IPS-18a (cell line): ENCODE results near the gene MAN1A2.
"Not testable (repeated sequence)": the region's sequence is repeated elsewhere in the genome, so short reads cannot be mapped to it uniquely, and the experiment has no call there.

Experiments
- H3K27ac ChIP-seq: one replicate; pipeline ENCODE4 v1.5.1; 2013; ENCODE audit warnings: low read length
- H3K27me3 ChIP-seq: one replicate; pipeline ENCODE4 v1.6.1; 2013; ENCODE audit warnings: mild to moderate bottlenecking, low read length; ENCODE audit not compliant: control insufficient read depth, insufficient read depth
- H3K36me3 ChIP-seq: one replicate; pipeline ENCODE4 v1.6.1; 2013; ENCODE audit warnings: low read depth, low read length; ENCODE audit not compliant: control insufficient read depth
- H3K4me1 ChIP-seq: one replicate; pipeline ENCODE4 v1.6.1; 2013; ENCODE audit warnings: low read depth, low read length; ENCODE audit not compliant: control insufficient read depth
- H3K4me3 ChIP-seq: one replicate; pipeline ENCODE4 v1.5.1; 2013; ENCODE audit warnings: low read length
- H3K9ac ChIP-seq: one replicate; pipeline ENCODE4 v1.6.1; 2013; ENCODE audit warnings: mild to moderate bottlenecking, low read length, moderate library complexity
- H3K9me3 ChIP-seq: one replicate; pipeline ENCODE4 v1.6.1; 2013; ENCODE audit warnings: low read depth, low read length; ENCODE audit not compliant: control insufficient read depth

Gene MAN1A2

DNA sequence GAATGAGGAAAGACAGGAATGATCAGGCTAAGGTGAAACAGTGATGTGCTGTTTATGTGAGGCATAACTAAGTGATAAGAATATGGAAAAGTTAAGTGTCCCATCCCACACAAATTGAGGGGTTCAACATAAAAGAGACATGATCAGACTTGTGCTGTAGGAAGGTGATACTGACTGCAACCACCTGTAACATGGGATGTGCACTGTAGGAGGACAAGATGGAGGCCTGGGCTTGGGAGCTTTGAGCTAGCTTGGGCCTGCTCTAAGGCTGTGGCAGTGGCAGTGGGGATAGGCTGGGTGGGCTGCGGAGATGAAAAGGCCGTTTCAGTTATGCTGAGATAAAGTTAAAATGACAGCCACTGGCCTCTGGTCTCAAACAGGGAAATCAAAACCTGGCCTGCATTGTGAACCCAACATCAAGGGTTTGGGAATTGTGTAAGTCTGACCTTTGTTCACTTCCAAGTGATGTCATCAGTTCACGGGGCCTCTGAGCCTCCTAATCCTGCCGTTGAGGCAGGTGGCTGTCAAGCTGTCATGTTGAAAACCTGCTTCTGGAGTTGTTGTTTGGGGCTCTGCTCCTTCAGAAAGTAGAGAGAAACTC lies 177.4 kb downstream of the MAN1A2 start:
- Histone ChIP-seq H3K4me3 (no peak overlapping the region), H3K36me3 (no peaks in the 10 kb centered on the region), H3K9ac (no peak overlapping the region), H3K9me3 (no peaks in the 10 kb centered on the region), H3K4me1 (no peaks in the 10 kb centered on the region), H3K27me3 (no peaks in the 10 kb centered on the region), H3K27ac (no peak overlapping the region)

DNA sequence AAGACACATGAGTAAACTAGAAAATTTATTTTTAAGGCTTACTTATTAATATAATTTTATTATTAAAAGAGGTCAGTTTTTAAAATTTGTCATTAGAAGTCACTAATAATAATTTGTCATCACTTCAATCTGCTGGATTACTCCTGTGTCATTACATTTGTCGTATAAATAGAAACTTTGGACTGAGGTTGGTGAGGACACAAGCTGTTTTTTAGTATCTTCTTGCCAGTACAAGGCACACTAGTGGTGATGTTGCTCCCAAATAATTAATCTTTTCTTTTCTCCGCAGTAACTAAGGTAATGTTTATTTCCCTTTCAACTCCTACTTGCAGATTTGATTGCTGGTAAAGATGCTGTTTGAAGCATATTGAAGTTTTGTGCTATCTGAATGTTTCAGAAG lies 179.2 kb downstream of the MAN1A2 start:
- Histone ChIP-seq H3K36me3 (no peaks in the 10 kb centered on the region), H3K27me3 (no peaks in the 10 kb centered on the region), H3K27ac (no peak overlapping the region), H3K9ac (no peak overlapping the region), H3K4me1 (no peaks in the 10 kb centered on the region), H3K9me3 (no peaks in the 10 kb centered on the region), H3K4me3 (no peak overlapping the region)

DNA sequence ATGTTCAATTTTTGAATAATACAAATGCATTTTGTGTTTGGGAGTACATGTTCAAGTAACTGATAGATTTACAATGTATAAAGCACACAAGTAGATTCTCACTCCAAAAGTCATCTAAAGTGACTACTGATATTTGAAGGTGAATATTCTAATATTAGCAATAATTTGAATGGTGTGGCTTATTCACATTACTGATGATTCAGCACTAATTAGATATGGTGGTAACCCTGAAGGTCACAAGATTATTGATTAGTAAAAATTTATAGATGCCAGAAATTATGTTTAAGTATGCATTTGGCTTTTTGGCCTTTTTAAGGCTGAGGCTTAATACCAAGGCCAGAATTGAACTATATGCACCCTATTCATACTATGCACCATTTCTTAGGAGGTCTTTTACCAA lies 186.2 kb downstream of the MAN1A2 start:
- Histone ChIP-seq H3K4me3 (no peak overlapping the region), H3K27ac (no peak overlapping the region), H3K4me1 (no peaks in the 10 kb centered on the region), H3K27me3 (no peaks in the 10 kb centered on the region), H3K9ac (no peak overlapping the region), H3K36me3 (no peaks in the 10 kb centered on the region), H3K9me3 (no peaks in the 10 kb centered on the region)

- H3K27ac ChIP-seq, result no peak overlapping the region
- H3K4me3 ChIP-seq, result no peak overlapping the region
- no peaks in the 10 kb centered on the region for H3K27me3 ChIP-seq
- no peak overlapping the region for H3K9ac ChIP-seq
- no peaks in the 10 kb centered on the region for H3K9me3 ChIP-seq
- no peaks in the 10 kb centered on the region for H3K4me1 ChIP-seq
- H3K36me3 ChIP-seq, result no peaks in the 10 kb centered on the region
Measured at GRCh38 chr1:117555806-117556205, 188.6 kb downstream of the MAN1A2 start.

DNA sequence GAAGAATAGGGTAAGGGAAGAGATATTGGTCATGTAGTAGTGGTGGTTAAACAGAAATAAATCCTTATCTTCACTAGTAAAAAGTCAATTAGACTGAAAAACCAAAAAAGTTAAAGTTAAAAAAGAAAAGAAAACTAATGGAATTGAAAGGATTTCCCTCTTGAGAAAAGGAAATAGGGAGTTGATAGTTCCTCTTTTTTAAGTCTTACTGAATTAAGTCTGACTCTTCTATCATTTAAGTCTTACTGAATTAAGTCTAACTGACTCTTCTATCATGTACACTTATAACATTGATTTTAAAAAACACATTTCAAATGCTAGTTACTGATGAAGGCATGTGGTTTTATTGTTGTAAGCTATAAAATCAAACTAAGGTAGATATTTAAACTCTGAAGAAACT lies 189.1 kb downstream of the MAN1A2 start:
- no peaks in the 10 kb centered on the region for H3K9me3 ChIP-seq
- no peaks in the 10 kb centered on the region for H3K27me3 ChIP-seq
- no peak overlapping the region for H3K27ac ChIP-seq
- H3K9ac ChIP-seq, result no peak overlapping the region
- no peaks in the 10 kb centered on the region for H3K4me1 ChIP-seq
- no peaks in the 10 kb centered on the region for H3K36me3 ChIP-seq
- H3K4me3 ChIP-seq, result no peak overlapping the region

DNA sequence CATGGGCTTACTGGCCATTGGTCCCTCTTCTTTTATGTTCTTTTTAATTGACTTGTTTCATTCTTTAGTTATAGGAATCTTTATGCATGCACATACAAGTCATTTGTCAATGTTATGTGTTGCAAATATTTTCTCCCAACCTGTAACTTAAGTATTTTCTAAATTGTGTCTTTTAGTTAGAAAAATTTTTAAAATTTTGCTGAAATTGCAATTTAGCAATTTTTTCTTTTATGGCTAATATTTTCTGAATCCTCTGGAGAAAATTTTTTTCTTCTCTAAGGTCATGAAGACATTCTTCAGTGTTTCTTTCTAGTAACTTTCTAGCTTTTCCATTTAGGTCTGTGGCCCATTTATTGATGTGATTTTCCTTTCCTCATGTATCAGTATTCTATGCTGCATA lies 189.7 kb downstream of the MAN1A2 start:
- Histone ChIP-seq H3K4me1 (no peaks in the 10 kb centered on the region), H3K36me3 (no peaks in the 10 kb centered on the region), H3K9me3 (no peaks in the 10 kb centered on the region), H3K9ac (no peak overlapping the region), H3K27ac (no peak overlapping the region), H3K27me3 (no peaks in the 10 kb centered on the region), H3K4me3 (no peak overlapping the region)

DNA sequence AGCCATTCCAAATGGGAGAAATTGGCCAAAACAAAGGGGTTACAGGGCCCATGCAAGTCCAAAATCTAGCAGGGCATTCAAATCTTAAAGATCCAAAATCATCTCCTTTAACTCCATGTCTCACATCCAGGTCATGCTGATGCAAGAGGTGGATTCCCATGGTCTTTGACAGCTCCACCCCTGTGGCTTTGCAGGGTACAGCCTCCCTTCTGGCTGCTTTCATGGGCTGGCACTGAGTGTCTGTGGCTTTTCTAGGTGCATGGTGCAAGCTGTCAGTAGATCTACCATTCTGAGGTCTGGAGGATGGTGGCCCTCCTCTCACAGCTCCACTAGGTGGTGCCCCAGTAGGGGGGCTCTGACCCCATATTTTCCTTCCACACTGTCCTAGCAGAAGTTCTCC lies 191.2 kb downstream of the MAN1A2 start:
- not testable (repeated sequence) for H3K4me1 ChIP-seq, H3K9me3 ChIP-seq, H3K9ac ChIP-seq, H3K4me3 ChIP-seq, H3K27ac ChIP-seq, H3K36me3 ChIP-seq, H3K27me3 ChIP-seq

GRCh38 chr1:117559139-117559538 lies 191.9 kb downstream of the MAN1A2 start:
- Histone ChIP-seq H3K36me3 (no peaks in the 10 kb centered on the region), H3K27me3 (no peaks in the 10 kb centered on the region), H3K4me3 (no peak overlapping the region), H3K4me1 (no peaks in the 10 kb centered on the region), H3K9ac (no peak overlapping the region), H3K27ac (no peak overlapping the region), H3K9me3 (no peaks in the 10 kb centered on the region)

GRCh38 chr1:117559985-117560384 lies 192.7 kb downstream of the MAN1A2 start:
- no peaks in the 10 kb centered on the region for H3K27me3 ChIP-seq
- no peaks in the 10 kb centered on the region for H3K9me3 ChIP-seq
- no peak overlapping the region for H3K4me3 ChIP-seq
- H3K36me3 ChIP-seq, result no peaks in the 10 kb centered on the region
- no peak overlapping the region for H3K9ac ChIP-seq
- no peaks in the 10 kb centered on the region for H3K4me1 ChIP-seq
- H3K27ac ChIP-seq, result no peak overlapping the region

- Histone ChIP-seq H3K9me3 (no peaks in the 10 kb centered on the region), H3K36me3 (no peaks in the 10 kb centered on the region), H3K27me3 (no peaks in the 10 kb centered on the region), H3K4me1 (no peaks in the 10 kb centered on the region), H3K4me3 (no peak overlapping the region), H3K27ac (no peak overlapping the region), H3K9ac (no peak overlapping the region)
Measured at GRCh38 chr1:117561071-117561470, 193.8 kb downstream of the MAN1A2 start.

- H3K27ac ChIP-seq, result no peak overlapping the region
Measured at GRCh38 chr1:117561551-117561950, 194.3 kb downstream of the MAN1A2 start.

GRCh38 chr1:117562581-117563491 lies 195.6 kb downstream of the MAN1A2 start:
- H3K4me3 ChIP-seq, result no peak overlapping the region
- H3K27me3 ChIP-seq, result no peaks in the 10 kb centered on the region
- H3K36me3 ChIP-seq, result no peaks in the 10 kb centered on the region
- H3K9me3 ChIP-seq, result no peaks in the 10 kb centered on the region
- no peak overlapping the region for H3K27ac ChIP-seq
- H3K9ac ChIP-seq, result no peak overlapping the region
- H3K4me1 ChIP-seq, result no peaks in the 10 kb centered on the region

More at GRCh38 chr1:117561551-117561950, 194.3 kb downstream of the MAN1A2 start:
- no peak overlapping the region for H3K9ac ChIP-seq
- no peaks in the 10 kb centered on the region for H3K9me3 ChIP-seq
- H3K4me3 ChIP-seq, result no peak overlapping the region
- H3K4me1 ChIP-seq, result no peaks in the 10 kb centered on the region
- H3K27me3 ChIP-seq, result no peaks in the 10 kb centered on the region
- no peaks in the 10 kb centered on the region for H3K36me3 ChIP-seq
